GM23338 (cell line): ENCODE results near the gene KRTAP1-4. TPM values are rescaled to one million over a fixed set of nuclear protein-coding genes. Genes with fewer than 3 reads are reported as not detected.

Experiments used
- ATAC-seq: fragments of 200-7000 bp; cut with Tn5 transposase; 3 replicates; pipeline ENCODE4 v1.9.1; 2020
- DNase-seq: peaks from one replicate; pipeline ENCODE4 v3.0.0-alpha.2; 2015; ENCODE audit warnings: low spot score
- H2AFZ ChIP-seq: fragments of 200-600 bp; sonication (generic); 2 replicates; pipeline ENCODE4 v1.8.0; 2016; ENCODE audit warnings: antibody characterized with exemption, mild to moderate bottlenecking, moderate library complexity
- H3F3A ChIP-seq: fragments of 200-600 bp; sonication (generic); replicated peaks from 2 replicates; pipeline ENCODE4 v1.8.0; 2017; ENCODE audit warnings: antibody characterized with exemption, mixed run types, low read depth
- H3K27ac ChIP-seq: fragments of 200-600 bp; sonication (generic); 2 replicates; pipeline ENCODE4 v1.6.1; 2016; ENCODE audit warnings: low read depth
- H3K27me3 ChIP-seq: fragments of 200-600 bp; sonication (generic); 2 replicates; pipeline ENCODE4 v1.8.0; 2016; ENCODE audit warnings: mild to moderate bottlenecking, mixed run types, moderate library complexity; ENCODE audit not compliant: insufficient read depth
- H3K36me3 ChIP-seq: fragments of 200-600 bp; sonication (generic); 2 replicates; pipeline ENCODE4 v1.8.0; 2016; ENCODE audit warnings: mild to moderate bottlenecking; ENCODE audit not compliant: insufficient read depth
- H3K4me1 ChIP-seq: fragments of 200-600 bp; sonication (generic); 2 replicates; pipeline ENCODE4 v1.8.0; 2016; ENCODE audit warnings: mild to moderate bottlenecking, moderate library complexity; ENCODE audit not compliant: insufficient read depth
- H3K4me2 ChIP-seq: fragments of 200-600 bp; sonication (generic); 2 replicates; pipeline ENCODE4 v1.7.1; 2017; ENCODE audit warnings: mixed run types
- H3K4me3 ChIP-seq: fragments of 200-600 bp; sonication (generic); 2 replicates; pipeline ENCODE4 v1.6.1; 2016; ENCODE audit warnings: mixed run types
- H3K79me2 ChIP-seq: fragments of 200-600 bp; sonication (generic); replicated peaks from 2 replicates; pipeline ENCODE4 v1.8.0; 2017; ENCODE audit warnings: mild to moderate bottlenecking; ENCODE audit not compliant: insufficient read depth
- H3K9me2 ChIP-seq: fragments of 200-600 bp; sonication (generic); 2 replicates; pipeline ENCODE4 v1.8.0; 2017; ENCODE audit not compliant: insufficient read depth
- H4K20me1 ChIP-seq: fragments of 200-600 bp; sonication (generic); replicated peaks from 2 replicates; pipeline ENCODE4 v1.8.0; 2017; ENCODE audit warnings: mild to moderate bottlenecking; ENCODE audit not compliant: insufficient read depth
- H3K27ac Mint-ChIP-seq: 2 replicates; pipeline ENCODE4 v1.8.0; 2020; ENCODE audit warnings: inconsistent platforms, mild to moderate bottlenecking, moderate library complexity, mixed read lengths
- H3K27me3 Mint-ChIP-seq: 3 replicates; pipeline ENCODE4 v1.8.0; 2022; ENCODE audit warnings: low read depth, mild to moderate bottlenecking, moderate library complexity, mixed read lengths, inconsistent platforms; ENCODE audit not compliant: insufficient read depth, poor library complexity
- H3K36me3 Mint-ChIP-seq: 3 replicates; pipeline ENCODE4 v1.8.0; 2021; ENCODE audit warnings: low read depth, mild to moderate bottlenecking, inconsistent platforms, moderate library complexity, mixed read lengths
- H3K4me1 Mint-ChIP-seq: 3 replicates; pipeline ENCODE4 v1.8.0; 2020; ENCODE audit warnings: mild to moderate bottlenecking, inconsistent platforms, mixed read lengths
- H3K4me3 Mint-ChIP-seq: 3 replicates; pipeline ENCODE4 v1.8.0; 2021; ENCODE audit warnings: moderate library complexity, mild to moderate bottlenecking, inconsistent platforms, mixed read lengths
- H3K9me3 Mint-ChIP-seq: 3 replicates; pipeline ENCODE4 v1.8.0; 2020; ENCODE audit warnings: moderate library complexity, mild to moderate bottlenecking, inconsistent platforms, mixed read lengths
- CREB1 ChIP-seq: fragments of 250-450 bp; sonication (Bioruptor Pico); IDR thresholded peaks from 2 replicates; pipeline ENCODE4 v1.5.0; 2020; ENCODE audit warnings: low read depth, mild to moderate bottlenecking, moderate library complexity
- NANOG ChIP-seq: IDR thresholded peaks from 2 replicates; pipeline ENCODE4 v1.6.1; 2016; ENCODE audit warnings: antibody characterized with exemption, borderline replicate concordance
- REST ChIP-seq: IDR thresholded peaks from one replicate; pipeline ENCODE4 v1.6.1; 2018; ENCODE audit warnings: antibody characterized with exemption; ENCODE audit not compliant: unreplicated experiment
- STAT1 ChIP-seq: IDR thresholded peaks from one replicate; pipeline ENCODE4 v1.6.1; 2016; ENCODE audit warnings: antibody characterized with exemption; ENCODE audit not compliant: unreplicated experiment
- ZNF114 ChIP-seq: fragments of 250-450 bp; sonication (Bioruptor Pico); IDR thresholded peaks from 2 replicates; pipeline ENCODE4 v1.5.0; 2020; ENCODE audit warnings: mild to moderate bottlenecking, moderate library complexity
- ZNF331 ChIP-seq: fragments of 250-450 bp; sonication (Bioruptor Pico); IDR thresholded peaks from 2 replicates; pipeline ENCODE4 v1.5.0; 2020; ENCODE audit warnings: low read depth, mild to moderate bottlenecking, moderate library complexity
- ZNF462 ChIP-seq: fragments of 250-450 bp; sonication (Bioruptor Pico); IDR thresholded peaks from 2 replicates; pipeline ENCODE4 v1.5.0; 2020; ENCODE audit warnings: mild to moderate bottlenecking, moderate library complexity
- polyA plus RNA-seq: library from polyadenylated mRNA; unstranded; fragments of >200 nt; fragmentation: Nextera tagmentation; extraction: Ambion mirVana; gene quantifications from 2 replicates; pipeline ENCODE4 v1.2.1, GENCODE V29; 2016
- total RNA-seq: library from RNA; depleted of rRNA; stranded (reverse); fragments of >200 nt; shearing (Covaris generic); gene quantifications from 2 replicates; pipeline ENCODE4 v1.2.3, GENCODE V29; 2014
- TF ChIP-seq, protein P1 (sequence below): IDR thresholded peaks from 2 replicates; pipeline ENCODE4 v1.6.1; 2016; ENCODE audit warnings: antibody characterized with exemption
- TF ChIP-seq, protein P2 (sequence below), 2 experiments: fragments of 200-600 bp in 1 of 2; sonication (generic) in 1 of 2; conservative IDR thresholded peaks; 2 replicates each; pipeline versions ENCODE4 v1.5.1 to v1.6.1; 2016 to 2017; ENCODE audit warnings: antibody characterized with exemption in 2 of 2, low read depth in 2 of 2, mild to moderate bottlenecking in 2 of 2, moderate library complexity in 1 of 2

The KRTAP1-4 gene
- total and polyA plus RNA-seq, 2 experiments from 2014 or later, result not detected

GRCh38 chr17:41049110-41049509 lies 19.1 kb upstream of the KRTAP1-4 start:
- Mint-ChIP-seq H3K9me3 (peaks cover 5% of the 10 kb centered on the region; the same call in 1 of the 3 replicates), H3K27ac (no peak overlapping the region), H3K4me3 (no peak overlapping the region), H3K36me3 (0 out of 3 replicates have a peak, but pooled peaks cover 3% of the 10 kb centered on the region), H3K4me1 (peaks cover 16% of the 10 kb centered on the region), H3K27me3 (peaks cover 2% of the 10 kb centered on the region)
- Histone ChIP-seq H4K20me1 (no peaks in the 10 kb centered on the region), H3K4me1 (peaks cover 8% of the 10 kb centered on the region), H3F3A (no peaks in the 10 kb centered on the region), H3K27me3 (no peaks in the 10 kb centered on the region), H3K9me2 (no peaks in the 10 kb centered on the region), H3K79me2 (no peaks in the 10 kb centered on the region), H3K4me2 (no peak overlapping the region), H3K4me3 (no peak overlapping the region), H2AFZ (no peak overlapping the region), H3K27ac (no peak overlapping the region), H3K36me3 (no peaks in the 10 kb centered on the region)
- ATAC-seq (no peak), DNase-seq (no peak)
- TF ChIP-seq ZNF114 (CRISPR knock-in tag), result no peak
- no peak for TF ChIP-seq NANOG
- TF ChIP-seq CREB1 (CRISPR knock-in tag), result no peak
- TF ChIP-seq, protein P1, sequence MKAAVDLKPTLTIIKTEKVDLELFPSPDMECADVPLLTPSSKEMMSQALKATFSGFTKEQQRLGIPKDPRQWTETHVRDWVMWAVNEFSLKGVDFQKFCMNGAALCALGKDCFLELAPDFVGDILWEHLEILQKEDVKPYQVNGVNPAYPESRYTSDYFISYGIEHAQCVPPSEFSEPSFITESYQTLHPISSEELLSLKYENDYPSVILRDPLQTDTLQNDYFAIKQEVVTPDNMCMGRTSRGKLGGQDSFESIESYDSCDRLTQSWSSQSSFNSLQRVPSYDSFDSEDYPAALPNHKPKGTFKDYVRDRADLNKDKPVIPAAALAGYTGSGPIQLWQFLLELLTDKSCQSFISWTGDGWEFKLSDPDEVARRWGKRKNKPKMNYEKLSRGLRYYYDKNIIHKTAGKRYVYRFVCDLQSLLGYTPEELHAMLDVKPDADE, result no peak
- TF ChIP-seq ZNF331 (CRISPR knock-in tag), result no peak
- TF ChIP-seq, protein P2, sequence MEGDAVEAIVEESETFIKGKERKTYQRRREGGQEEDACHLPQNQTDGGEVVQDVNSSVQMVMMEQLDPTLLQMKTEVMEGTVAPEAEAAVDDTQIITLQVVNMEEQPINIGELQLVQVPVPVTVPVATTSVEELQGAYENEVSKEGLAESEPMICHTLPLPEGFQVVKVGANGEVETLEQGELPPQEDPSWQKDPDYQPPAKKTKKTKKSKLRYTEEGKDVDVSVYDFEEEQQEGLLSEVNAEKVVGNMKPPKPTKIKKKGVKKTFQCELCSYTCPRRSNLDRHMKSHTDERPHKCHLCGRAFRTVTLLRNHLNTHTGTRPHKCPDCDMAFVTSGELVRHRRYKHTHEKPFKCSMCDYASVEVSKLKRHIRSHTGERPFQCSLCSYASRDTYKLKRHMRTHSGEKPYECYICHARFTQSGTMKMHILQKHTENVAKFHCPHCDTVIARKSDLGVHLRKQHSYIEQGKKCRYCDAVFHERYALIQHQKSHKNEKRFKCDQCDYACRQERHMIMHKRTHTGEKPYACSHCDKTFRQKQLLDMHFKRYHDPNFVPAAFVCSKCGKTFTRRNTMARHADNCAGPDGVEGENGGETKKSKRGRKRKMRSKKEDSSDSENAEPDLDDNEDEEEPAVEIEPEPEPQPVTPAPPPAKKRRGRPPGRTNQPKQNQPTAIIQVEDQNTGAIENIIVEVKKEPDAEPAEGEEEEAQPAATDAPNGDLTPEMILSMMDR (conservative IDR thresholded peaks at IDR 0.05; ENCODE audit: low read depth in 2 of 2), result no peak
- no peak for TF ChIP-seq REST
- TF ChIP-seq ZNF462, result no peak
- TF ChIP-seq STAT1, result no peak
